Stromal cell of bone marrow (primary cell): ENCODE measurements around the gene SNRPA1.
"Not testable (repeated sequence)": the region's sequence is repeated elsewhere in the genome, so short reads cannot be mapped to it uniquely, and the experiment has no call there.

Source experiments
- DNase-seq: peaks from one replicate; pipeline ENCODE4 v3.0.0-alpha.2; 2012; ENCODE audit warnings: low read depth

Gene SNRPA1

DNA sequence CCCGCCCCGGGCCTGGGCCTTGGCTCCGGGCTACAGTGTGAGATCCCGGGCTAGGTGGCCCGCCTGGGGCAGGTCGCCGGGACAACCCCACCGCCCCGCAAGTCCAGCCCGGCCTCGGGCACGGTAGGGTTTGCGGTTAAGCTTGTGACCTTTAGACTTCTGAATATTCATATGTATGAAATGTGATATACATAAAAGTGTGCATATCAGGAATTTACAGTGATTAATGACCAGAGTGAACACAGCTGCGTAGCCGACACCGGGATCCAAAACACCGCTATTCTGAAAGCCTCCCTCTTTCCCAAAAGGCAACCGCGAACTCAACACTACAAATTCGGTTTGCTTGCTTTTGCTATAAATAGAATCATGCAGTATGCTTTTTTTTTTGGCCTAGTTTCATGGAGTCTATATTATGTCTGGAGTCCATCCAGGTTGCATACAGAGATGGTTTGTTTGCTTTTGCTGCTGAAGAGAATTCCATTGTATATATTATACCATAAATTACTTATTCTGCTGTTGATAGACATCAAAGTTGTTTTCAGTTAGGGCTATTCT, 636 bp upstream of the SNRPA1 start:
- no peak for DNase-seq

DNA sequence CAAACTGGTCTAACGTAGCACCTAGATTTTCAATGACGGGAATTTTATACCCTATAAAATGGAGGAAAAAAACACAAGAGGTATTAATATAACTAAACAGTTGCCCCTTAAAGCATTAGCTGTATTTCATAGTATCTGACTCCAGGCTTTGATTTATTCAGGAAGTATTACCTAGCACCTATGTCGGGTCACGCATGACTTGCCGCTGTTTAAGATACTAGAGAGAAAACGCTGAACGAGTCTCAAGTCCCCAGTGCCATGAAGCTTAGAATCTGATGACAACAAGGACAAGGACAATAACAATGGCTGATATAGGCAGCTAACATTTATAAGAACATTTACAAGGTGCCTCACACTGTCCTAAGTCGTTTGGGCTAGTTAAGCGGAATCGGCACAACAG, 1.9 kb downstream of the SNRPA1 start:
- no peak for DNase-seq

DNA sequence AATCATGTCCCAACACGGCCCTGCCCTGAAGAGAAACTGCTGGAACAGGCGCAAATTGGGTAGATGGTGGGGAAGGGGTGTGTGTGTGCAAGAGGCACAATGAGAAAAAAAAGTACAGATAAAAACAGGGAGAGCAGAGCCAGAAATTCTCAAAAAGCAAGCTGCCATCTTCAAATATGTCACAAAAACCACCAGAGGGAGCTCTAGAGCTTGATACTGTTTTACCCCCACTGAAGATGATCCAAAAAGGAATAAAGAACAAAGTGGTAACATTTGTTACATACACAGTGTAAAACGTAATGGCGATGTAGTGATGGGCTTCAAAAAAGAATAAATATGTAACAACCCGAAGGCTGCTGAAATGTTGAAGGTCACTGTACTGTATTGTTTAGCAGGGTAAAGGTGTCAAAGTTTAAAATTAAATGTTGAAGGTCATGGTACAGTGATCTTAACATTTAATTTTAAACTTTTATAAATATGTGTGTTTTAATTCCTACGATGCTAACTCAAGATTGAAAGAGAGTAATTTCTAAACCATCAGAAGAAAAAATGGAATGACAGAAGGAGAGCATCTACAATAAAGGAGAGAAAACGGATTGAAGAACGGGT, 6.0 kb downstream of the SNRPA1 start:
- no peak for DNase-seq

- DNase-seq, result not testable (repeated sequence)
Measured at GRCh38 chr15:101287342-101287741, 7.7 kb downstream of the SNRPA1 start.

- no peak for DNase-seq
Measured at GRCh38 chr15:101286471-101287114, 8.5 kb downstream of the SNRPA1 start.

DNA sequence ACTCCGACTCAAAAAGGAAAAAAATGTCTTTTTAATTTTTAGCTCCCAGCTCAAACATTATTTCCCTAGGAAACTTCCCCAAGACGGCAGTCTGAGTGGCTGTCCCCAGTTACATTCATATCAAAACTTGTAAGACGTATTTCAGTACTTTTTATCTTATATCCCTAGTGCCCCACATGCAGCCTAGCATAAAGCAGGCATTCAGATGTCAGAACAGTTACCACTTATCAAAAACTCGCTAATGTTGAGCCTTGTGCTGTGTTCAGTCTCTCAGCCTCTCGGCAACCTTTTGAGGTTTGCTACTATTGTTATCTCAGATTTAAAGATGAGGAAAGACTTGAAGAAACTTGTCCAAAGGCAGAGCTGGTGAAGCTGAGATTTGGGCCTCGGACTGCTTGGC, 11.1 kb downstream of the SNRPA1 start:
- DNase-seq, result no peak

DNA sequence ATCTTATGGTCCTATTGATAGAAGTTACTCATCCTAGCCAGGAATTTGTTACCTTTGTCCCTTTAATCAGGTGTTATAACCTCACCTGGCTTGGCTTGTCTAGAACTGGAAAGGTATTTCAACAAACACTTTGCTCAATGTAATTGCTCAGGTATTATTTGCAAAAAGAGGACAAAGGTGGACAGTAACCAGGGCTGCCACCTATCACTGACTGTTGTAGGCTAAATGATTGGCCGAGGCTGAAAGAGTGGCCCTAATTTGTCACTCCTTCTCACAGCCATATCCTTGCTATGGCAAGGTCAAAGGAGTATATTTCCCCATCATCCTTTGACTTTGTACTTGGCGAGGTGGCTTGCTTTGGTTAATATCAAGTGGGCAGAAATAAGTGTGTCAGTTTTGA, 15.0 kb downstream of the SNRPA1 start:
- DNase-seq, result no peak

DNA sequence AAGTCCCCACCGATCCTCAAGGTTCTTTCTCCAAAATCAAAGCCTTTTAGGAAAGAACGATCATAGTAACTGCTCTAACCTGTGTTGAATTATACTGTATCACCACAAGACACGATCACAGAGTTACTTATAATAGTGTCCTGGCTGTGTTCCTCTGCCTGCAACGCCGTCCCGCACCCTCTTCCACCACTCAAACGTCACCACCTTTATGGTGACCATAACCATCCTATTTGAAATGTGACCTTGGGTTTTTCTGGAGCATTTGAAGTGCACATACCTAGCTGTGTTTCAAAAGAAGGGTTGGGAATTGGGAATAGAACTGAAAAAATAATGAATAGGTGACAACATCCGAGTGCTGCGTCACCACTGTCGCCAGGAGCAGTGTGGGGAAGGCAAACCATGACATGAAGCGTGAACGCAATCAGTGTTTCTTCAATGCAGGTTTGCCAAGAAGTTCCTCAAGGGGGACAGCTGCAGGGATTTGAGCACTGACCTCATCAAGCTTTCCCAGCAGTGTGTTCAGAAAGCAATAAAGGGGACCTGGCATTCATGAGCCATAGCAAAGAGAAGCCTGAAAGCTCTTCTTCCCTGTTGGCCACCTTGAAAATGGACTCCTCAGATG, 17.0 kb downstream of the SNRPA1 start:
- DNase-seq, result no peak

GRCh38 chr15:101277038-101277822, 17.8 kb downstream of the SNRPA1 start, which contains the start of gene SELENOS:
TSS of gene SELENOS (minus strand) at chr15:101277485. CDS start at chr15:101277417, 68 bp downstream.
- peak; percentile 78 for DNase-seq

GRCh38 chr15:101276501-101277037, 18.5 kb downstream of the SNRPA1 start:
- no peak for DNase-seq

- no peak for DNase-seq
Measured at GRCh38 chr15:101275018-101275417, 20.0 kb downstream of the SNRPA1 start.

- DNase-seq, result no peak
Measured at GRCh38 chr15:101273534-101273933, 21.5 kb downstream of the SNRPA1 start.

GRCh38 chr15:101272584-101272983, 22.5 kb downstream of the SNRPA1 start:
- DNase-seq, result no peak

- no peak for DNase-seq
Measured at GRCh38 chr15:101269479-101270223, 25.4 kb downstream of the SNRPA1 start.

GRCh38 chr15:101267320-101268104, 27.5 kb downstream of the SNRPA1 start:
- DNase-seq, result peak; percentile 89

GRCh38 chr15:101266787-101267186, 28.3 kb downstream of the SNRPA1 start:
- DNase-seq, result no peak

DNA sequence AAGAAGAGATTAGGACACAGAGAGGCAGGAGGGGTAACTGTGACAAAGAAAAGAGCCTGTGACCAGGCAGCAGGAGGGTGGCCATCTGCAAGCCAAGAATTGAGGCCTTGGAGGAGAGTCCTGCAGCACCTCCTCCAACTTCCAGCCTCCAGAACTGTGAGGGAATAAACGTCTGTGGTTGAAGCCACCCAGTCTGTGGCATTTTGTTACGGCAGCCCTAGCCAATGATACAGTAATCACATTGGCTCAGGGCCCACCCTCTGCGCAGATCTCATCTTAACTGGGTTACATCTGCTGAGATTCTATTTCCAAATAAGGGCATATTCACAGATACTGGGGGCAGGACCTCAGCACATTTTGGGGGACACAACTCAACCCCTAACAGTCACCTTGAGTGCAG, 29.0 kb downstream of the SNRPA1 start:
- peak; percentile 60 for DNase-seq

DNA sequence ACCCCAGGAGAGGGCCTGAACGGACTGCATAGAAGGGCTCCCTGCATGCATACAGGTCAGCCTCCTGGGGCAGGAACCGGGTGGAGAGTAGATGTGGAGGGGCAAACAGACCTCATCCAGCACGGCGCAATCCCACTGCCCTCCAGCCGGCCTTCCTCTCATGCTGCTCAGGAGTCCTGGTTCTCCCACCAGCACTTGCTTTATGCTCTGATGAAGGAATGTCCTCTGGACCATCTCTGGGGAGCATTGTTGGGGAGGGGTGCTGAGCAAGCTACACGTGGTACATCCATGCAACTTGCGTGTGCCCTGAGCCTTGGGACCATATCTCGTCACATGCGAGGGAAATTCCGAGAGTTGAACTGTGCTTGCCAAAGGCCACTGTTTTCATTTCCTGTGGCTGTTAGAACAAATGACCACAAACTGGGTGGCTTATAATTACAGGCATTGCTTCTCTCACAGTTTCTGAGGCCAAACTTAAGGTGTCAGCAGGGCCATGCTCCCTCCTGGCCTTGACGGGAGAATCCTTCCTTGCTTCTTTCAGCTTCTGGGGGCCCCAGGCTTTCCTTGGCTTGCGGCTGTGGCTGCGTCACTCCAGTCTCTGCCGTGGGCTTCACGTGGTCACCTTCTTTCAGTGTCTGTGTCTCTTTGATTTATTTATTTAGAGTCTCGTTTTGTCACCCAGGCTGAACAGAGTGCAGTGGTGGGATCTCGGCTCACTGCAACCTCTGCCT, 30.0 kb downstream of the SNRPA1 start:
- no peak for DNase-seq

- DNase-seq, result no peak
Measured at GRCh38 chr15:101264011-101264410, 31.0 kb downstream of the SNRPA1 start.

DNA sequence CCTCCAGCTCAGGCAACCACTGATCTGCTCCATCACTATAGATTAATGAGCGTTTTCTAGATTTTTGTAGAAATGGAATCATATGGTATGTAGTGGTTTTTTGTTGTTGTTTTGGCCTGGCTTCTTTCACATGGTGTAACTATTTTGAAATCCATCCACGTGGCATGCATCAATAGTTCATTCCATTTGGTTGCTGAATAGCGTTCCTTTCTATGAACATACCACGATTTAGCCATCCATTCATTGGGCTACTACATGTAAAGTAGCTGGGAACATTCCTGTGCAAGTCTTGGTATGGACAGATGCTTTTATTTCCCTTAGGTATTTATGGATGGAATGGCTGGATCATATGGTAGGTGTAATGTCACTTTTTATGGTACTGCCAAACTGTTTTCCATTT, 32.5 kb downstream of the SNRPA1 start:
- DNase-seq, result no peak
